NT2/D1 (cell line): ENCODE results near the gene TFPI2.

Source experiments
- SUZ12 ChIP-seq: IDR thresholded peaks from 2 replicates; pipeline ENCODE4 v1.6.1; 2011; ENCODE audit not compliant: insufficient read length, insufficient read depth; ENCODE audit errors: extremely low read depth
- ZNF274 ChIP-seq: IDR thresholded peaks from 2 replicates; pipeline ENCODE4 v1.6.1; 2011; ENCODE audit warnings: mild to moderate bottlenecking, low read depth, low read length

GRCh38 chr7:93836116-93836515 is 54.4 kb downstream of the TFPI2 start:
- TF ChIP-seq SUZ12 (no peak), ZNF274 (no peak)
